HCT116 (cell line): Measurements from ENCODE around the gene COL5A3. TPM values are rescaled to one million over a fixed set of nuclear protein-coding genes. Genes with fewer than 3 reads are reported as not detected.

Source experiments
- ATAC-seq: fragments of 200-7000 bp; cut with Tn5 transposase; 2 replicates; pipeline ENCODE4 v1.9.1; 2020; ENCODE audit warnings: mild to moderate bottlenecking, moderate library complexity
- BruUV-seq: library from RNA; stranded (reverse); fragments of 400-500 nt; replicated peaks from 2 replicates; lab custom pipeline; 2021; lab: Mats Ljungman, UMichigan
- CTCF ChIA-PET: fragments of 300-600 bp; sonication (Branson Sonifier 250); formaldehyde crosslinking; loops from one replicate; lab custom pipeline; 2021; ENCODE audit warnings: antibody characterized with exemption; lab: Charles Lee
- POLR2A ChIA-PET: fragments of 300-600, 350-600 bp; sonication (Branson Sonifier 250); formaldehyde crosslinking; loops from one replicate; lab custom pipeline; 2021; ENCODE audit warnings: antibody characterized with exemption; lab: Charles Lee
- RAD21 ChIA-PET, 2 experiments: fragments of 300-600 bp; sonication (Branson Sonifier 250); formaldehyde crosslinking; loops; one replicate each; lab custom pipeline; 2023; ENCODE audit warnings: low total read pairs in 2 of 2; ENCODE audit not compliant: uncharacterized antibody in 2 of 2, unreplicated experiment in 2 of 2, low non-redundant PET in 1 of 2; lab: Charles Lee
- DNase-seq: peaks from one replicate; pipeline ENCODE4 v3.0.0-alpha.2; 2010; ENCODE audit warnings: low read depth, low spot score
- H2AFZ ChIP-seq: fragments of 200-600 bp; shearing (Covaris generic), sonication (generic); 2 replicates; pipeline ENCODE4 v1.6.1; 2017; ENCODE audit warnings: low read depth, mixed run types, mixed read lengths, antibody characterized with exemption, low read length; ENCODE audit not compliant: poor library complexity, severe bottlenecking
- H3K27ac ChIP-seq: 2 replicates; pipeline ENCODE4 v1.5.1; 2012; ENCODE audit warnings: low read depth, low read length
- H3K27me3 ChIP-seq: fragments of 200-600 bp; sonication (generic); 2 replicates; pipeline ENCODE4 v1.6.1; 2016; ENCODE audit warnings: mixed run types, low read length, mixed read lengths; ENCODE audit not compliant: insufficient read depth
- H3K36me3 ChIP-seq, 2 experiments: fragments of 200-500 bp in 1 of 2; fragments of 200-600 bp in 1 of 2; sonication (Bioruptor generic) in 1 of 2; sonication (generic) in 1 of 2; 2 replicates each; pipeline versions ENCODE4 v1.5.1 to v1.6.1; 2014 to 2016; ENCODE audit warnings: low read length in 2 of 2, inconsistent platforms in 1 of 2, mixed read lengths in 1 of 2, mixed run types in 1 of 2; ENCODE audit not compliant: insufficient read depth in 2 of 2, control insufficient read depth in 1 of 2
- H3K4me1 ChIP-seq, 2 experiments: fragments of 200-600 bp in 1 of 2; sonication (generic) in 1 of 2; 2 replicates each; pipeline versions ENCODE4 v1.5.1 to v1.6.1; 2012 to 2017; ENCODE audit warnings: low read length in 2 of 2, inconsistent platforms in 1 of 2, mild to moderate bottlenecking in 1 of 2, mixed read lengths in 1 of 2, mixed run types in 1 of 2, moderate library complexity in 1 of 2; ENCODE audit not compliant: insufficient read depth in 2 of 2, control insufficient read depth in 1 of 2
- H3K4me2 ChIP-seq: fragments of 200-600 bp; sonication (generic); 2 replicates; pipeline ENCODE4 v1.6.1; 2017; ENCODE audit warnings: mixed run types, low read length, mixed read lengths
- H3K4me3 ChIP-seq, 2 experiments: fragments of 200-600 bp in 1 of 2; sonication (generic) in 1 of 2; replicated peaks in 1 of 2; 2 replicates each; pipeline ENCODE4 v1.5.1; 2011 to 2016; ENCODE audit warnings: low read length in 2 of 2, control low read depth in 1 of 2, low read depth in 1 of 2, mild to moderate bottlenecking in 1 of 2, mixed read lengths in 1 of 2, mixed run types in 1 of 2
- H3K79me2 ChIP-seq: fragments of 200-600 bp; sonication (generic); 2 replicates; pipeline ENCODE4 v1.6.1; 2017; ENCODE audit warnings: mild to moderate bottlenecking, mixed run types, low read length, moderate library complexity, mixed read lengths; ENCODE audit not compliant: insufficient read depth
- H3K9ac ChIP-seq: fragments of 200-600 bp; sonication (generic); 2 replicates; pipeline ENCODE4 v1.6.1; 2016; ENCODE audit warnings: low read length, mixed read lengths
- H3K9me2 ChIP-seq: fragments of 200-600 bp; sonication (generic), shearing (Covaris generic); 2 replicates; pipeline ENCODE4 v1.6.1; 2017; ENCODE audit warnings: mixed run types, mild to moderate bottlenecking, moderate library complexity; ENCODE audit not compliant: insufficient read depth
- H3K9me3 ChIP-seq, 2 experiments: fragments of 200-500 bp in 1 of 2; fragments of 200-600 bp in 1 of 2; sonication (Bioruptor generic) in 1 of 2; sonication (generic) in 1 of 2; 2 replicates each; pipeline ENCODE4 v1.6.1; 2014 to 2017; ENCODE audit warnings: low read length in 2 of 2, mixed read lengths in 2 of 2, inconsistent platforms in 1 of 2, low read depth in 1 of 2, mild to moderate bottlenecking in 1 of 2, mixed run types in 1 of 2, moderate library complexity in 1 of 2; ENCODE audit not compliant: control insufficient read depth in 1 of 2, insufficient read depth in 1 of 2
- H4K20me1 ChIP-seq: fragments of 200-600 bp; sonication (generic), shearing (Covaris generic); 2 replicates; pipeline ENCODE4 v1.6.1; 2017; ENCODE audit warnings: mixed run types, mild to moderate bottlenecking, moderate library complexity; ENCODE audit not compliant: insufficient read depth
- ATF3 ChIP-seq: IDR thresholded peaks from 2 replicates; pipeline ENCODE4 v1.6.1; 2012
- EGR1 ChIP-seq: IDR thresholded peaks from 2 replicates; pipeline ENCODE4 v1.6.1; 2012; ENCODE audit warnings: low read depth
- EZH2phosphoT487 ChIP-seq: fragments of 200-600 bp; IDR thresholded peaks from 2 replicates; pipeline ENCODE4 v1.6.1; 2018; ENCODE audit warnings: antibody characterized with exemption, borderline replicate concordance
- FOSL1 ChIP-seq: IDR thresholded peaks from 2 replicates; pipeline ENCODE4 v1.6.1; 2012; ENCODE audit warnings: low read depth
- MAX ChIP-seq: IDR thresholded peaks from 2 replicates; pipeline ENCODE4 v1.6.1; 2012
- POLR2A ChIP-seq: IDR thresholded peaks from 2 replicates; pipeline ENCODE4 v1.7.0; 2011; ENCODE audit warnings: borderline replicate concordance; ENCODE audit not compliant: insufficient read depth, insufficient read length; ENCODE audit errors: extremely low read depth
- YY1 ChIP-seq: IDR thresholded peaks from 2 replicates; pipeline ENCODE4 v1.6.1; 2011; ENCODE audit warnings: low read length, low read depth, moderate library complexity, mild to moderate bottlenecking; ENCODE audit not compliant: insufficient replicate concordance; ENCODE audit errors: extremely low read depth
- ZFX ChIP-seq: fragments of 450-650 bp; IDR thresholded peaks from 2 replicates; pipeline ENCODE4 v1.6.1; 2017
- ZNF274 ChIP-seq: fragments of 200-500 bp; sonication (Bioruptor generic); IDR thresholded peaks from 2 replicates; pipeline ENCODE4 v1.6.1; 2014; ENCODE audit warnings: mild to moderate bottlenecking, low read depth, low read length, inconsistent platforms
- intact Hi-C: fragments of 100-400 bp; cut with micrococcal nuclease; formaldehyde crosslinking; loops from 2 replicates; pipeline ENCODE4 v1.10.0; 2022
- total RNA-seq: library from RNA; stranded (reverse); gene quantifications from one replicate; pipeline ENCODE4 v1.2.1, GENCODE V29; 2021; ENCODE audit not compliant: unreplicated experiment

Gene COL5A3
- total RNA-seq, 1 experiment from 2014 or later = 0.15 TPM

GRCh38 chr19:10007371-10008183 lies 2.7 kb downstream of the COL5A3 start:
- H2AFZ ChIP-seq = no peak overlapping the region
- H4K20me1 ChIP-seq = no peaks in the 10 kb centered on the region
- H3K4me2 ChIP-seq = no peak overlapping the region
- H3K9me2 ChIP-seq = no peaks in the 10 kb centered on the region
- peaks cover 0 to 23% of the 10 kb centered on the region in 2 experiments; a peak in 2 of 4 replicates for H3K4me1 ChIP-seq
- ATAC-seq (no peak), DNase-seq (no peak)
- no TSS peak for BruUV-seq
- H3K9ac ChIP-seq = no peak overlapping the region
- H3K36me3 ChIP-seq = no peaks in the 10 kb centered on the region
- H3K27me3 ChIP-seq = peaks cover 37% of the 10 kb centered on the region; the same call in 1 of the 2 replicates
- ChIA-PET POLR2A (interaction anchor here (0.7 kb wide), 1 partner anchor 25 kb away, joined by 3 read pairs; no protein-coding TSS in a partner anchor), CTCF (interaction anchor here (0.7 kb wide), 1 partner anchor 46 kb away, joined by 10 read pairs; no protein-coding TSS in a partner anchor), RAD21 (no interaction called here)
- no peak overlapping the region for H3K27ac ChIP-seq
- H3K9me3 ChIP-seq = no peaks in the 10 kb centered on the region
- intact Hi-C loops = no loop called here
- no peak overlapping the region for H3K4me3 ChIP-seq
- H3K79me2 ChIP-seq = no peaks in the 10 kb centered on the region
- no peak for TF ChIP-seq ZFX
- TF ChIP-seq POLR2A = no peak
- TF ChIP-seq EZH2phosphoT487 = no peak
- TF ChIP-seq ZNF274 = no peak
- TF ChIP-seq MAX = no peak
- TF ChIP-seq EGR1 = no peak
- TF ChIP-seq FOSL1 = no peak
- no peak for TF ChIP-seq YY1
- no peak for TF ChIP-seq ATF3
